ENCODE results near the gene C18orf63. TPM values are rescaled to one million over a fixed set of nuclear protein-coding genes. Genes with fewer than 3 reads are reported as not detected.

C18orf63 gene
- total and polyA plus RNA-seq, 12 donors = not detected

DNA sequence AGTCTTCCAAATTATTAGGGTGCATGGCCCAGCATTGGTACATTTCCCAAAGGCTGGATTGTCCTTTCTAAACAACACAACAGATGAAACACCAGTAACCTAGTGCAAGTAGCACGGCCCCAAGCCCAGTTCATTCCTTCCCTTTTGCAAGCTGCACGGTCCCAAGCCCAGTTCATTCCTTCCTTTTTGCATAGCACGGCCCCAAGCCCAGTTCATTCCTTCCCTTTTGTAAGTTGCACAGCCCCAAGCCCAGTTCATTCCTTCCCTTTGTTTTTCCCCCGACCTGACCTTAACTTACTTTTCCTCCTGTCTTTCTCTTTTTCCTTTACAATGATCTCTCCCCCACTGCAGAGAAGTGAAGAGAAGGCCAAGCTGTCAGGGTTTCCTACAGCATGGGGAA is 60.9 kb downstream of the C18orf63 start:
- Histone ChIP-seq H3K4me3 (no peak overlapping the region), H3K27me3 (no peaks in the 10 kb centered on the region), H3K4me1 (peaks cover 0 to 14% (median 3%) of the 10 kb centered on the region in 9 donors), H3K9me3 (no peaks in the 10 kb centered on the region), H3K36me3 (no peaks in the 10 kb centered on the region), H3K27ac (no peak overlapping the region)
- TF ChIP-seq, protein P1, sequence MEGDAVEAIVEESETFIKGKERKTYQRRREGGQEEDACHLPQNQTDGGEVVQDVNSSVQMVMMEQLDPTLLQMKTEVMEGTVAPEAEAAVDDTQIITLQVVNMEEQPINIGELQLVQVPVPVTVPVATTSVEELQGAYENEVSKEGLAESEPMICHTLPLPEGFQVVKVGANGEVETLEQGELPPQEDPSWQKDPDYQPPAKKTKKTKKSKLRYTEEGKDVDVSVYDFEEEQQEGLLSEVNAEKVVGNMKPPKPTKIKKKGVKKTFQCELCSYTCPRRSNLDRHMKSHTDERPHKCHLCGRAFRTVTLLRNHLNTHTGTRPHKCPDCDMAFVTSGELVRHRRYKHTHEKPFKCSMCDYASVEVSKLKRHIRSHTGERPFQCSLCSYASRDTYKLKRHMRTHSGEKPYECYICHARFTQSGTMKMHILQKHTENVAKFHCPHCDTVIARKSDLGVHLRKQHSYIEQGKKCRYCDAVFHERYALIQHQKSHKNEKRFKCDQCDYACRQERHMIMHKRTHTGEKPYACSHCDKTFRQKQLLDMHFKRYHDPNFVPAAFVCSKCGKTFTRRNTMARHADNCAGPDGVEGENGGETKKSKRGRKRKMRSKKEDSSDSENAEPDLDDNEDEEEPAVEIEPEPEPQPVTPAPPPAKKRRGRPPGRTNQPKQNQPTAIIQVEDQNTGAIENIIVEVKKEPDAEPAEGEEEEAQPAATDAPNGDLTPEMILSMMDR (IDR thresholded peaks at IDR 0.05) = no peak
- ATAC-seq (no peak), DNase-seq (no peak)
- intact Hi-C loops (cut with DNase I) = no loop called here
- WGBS, 2 donors = 78 to 85% methylated on average over 4 of the region's 4 CpGs

DNA sequence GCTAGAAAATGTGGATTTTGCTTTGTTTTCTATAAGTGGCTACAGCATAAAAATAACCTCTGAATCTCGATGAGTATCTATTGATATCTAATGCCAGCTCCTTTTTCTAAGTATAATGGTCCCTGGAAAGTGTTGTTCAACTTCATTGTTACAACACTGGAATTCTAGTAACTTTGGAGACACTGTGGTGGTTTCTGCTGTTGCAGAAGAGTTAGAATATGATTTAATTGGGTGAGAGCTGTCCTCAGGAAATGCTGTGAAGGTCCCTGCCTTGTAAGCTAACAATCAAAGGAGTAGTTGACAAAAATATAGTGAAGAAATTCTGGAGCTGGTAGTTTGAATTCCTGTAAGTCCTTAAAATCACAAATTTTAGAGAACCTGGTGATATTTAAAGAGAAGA is 62.1 kb downstream of the C18orf63 start:
- Histone ChIP-seq H3K36me3 (no peaks in the 10 kb centered on the region), H3K4me1 (peaks cover 0 to 14% (median 3%) of the 10 kb centered on the region in 9 donors), H3K27me3 (no peaks in the 10 kb centered on the region), H3K4me3 (no peak overlapping the region), H3K9me3 (no peaks in the 10 kb centered on the region), H3K27ac (peak overlapping the region in 3 of 10 donors; percentile 11 to 25 (median 17))
- TF ChIP-seq, protein P1 (IDR thresholded peaks at IDR 0.05) = no peak
- intact Hi-C loops (cut with DNase I) = no loop called here
- DNase-seq (no peak), ATAC-seq (no peak)
- WGBS, 2 donors = 68 to 80% methylated on average over 1 of the region's 1 CpG

DNA sequence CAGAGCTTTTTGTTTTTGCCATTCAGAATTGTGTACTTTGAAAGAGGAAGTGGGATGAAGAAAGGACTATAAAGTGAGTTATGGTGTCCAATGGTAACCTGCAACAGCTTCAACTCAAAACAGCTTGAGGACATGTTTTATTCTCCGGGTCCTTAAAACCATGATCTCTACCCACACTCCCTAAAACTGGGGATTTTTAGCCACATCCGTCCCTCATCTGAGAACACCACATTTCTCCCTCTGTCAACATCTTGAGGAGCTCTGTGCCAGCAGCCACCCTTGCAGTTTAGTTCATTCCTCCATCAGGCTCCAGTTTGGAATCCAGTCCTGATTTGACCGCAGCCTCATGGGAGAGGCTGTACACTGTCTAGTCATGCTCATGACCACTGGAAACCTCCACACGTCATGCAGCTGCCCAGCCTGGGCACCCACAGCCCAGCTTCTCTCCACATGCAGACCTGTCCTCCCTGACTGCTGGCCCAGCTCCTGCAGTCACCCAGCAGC is 62.6 kb downstream of the C18orf63 start:
- no peaks in the 10 kb centered on the region for H3K27me3 ChIP-seq
- peaks cover 0 to 14% (median 3%) of the 10 kb centered on the region in 9 donors for H3K4me1 ChIP-seq
- no peak for DNase-seq
- H3K36me3 ChIP-seq = no peaks in the 10 kb centered on the region
- peak overlapping the region in 3 of 10 donors; percentile 11 to 25 (median 17) for H3K27ac ChIP-seq
- no peak overlapping the region for H3K4me3 ChIP-seq
- peak; percentile 17 to 77 (median 59) for ATAC-seq
- 68 to 81% methylated on average over 4 of the region's 4 CpGs for WGBS, 2 donors
- no peaks in the 10 kb centered on the region for H3K9me3 ChIP-seq
- intact Hi-C loops (cut with DNase I) = no loop called here
- TF ChIP-seq, protein P1 (IDR thresholded peaks at IDR 0.05) = no peak

DNA sequence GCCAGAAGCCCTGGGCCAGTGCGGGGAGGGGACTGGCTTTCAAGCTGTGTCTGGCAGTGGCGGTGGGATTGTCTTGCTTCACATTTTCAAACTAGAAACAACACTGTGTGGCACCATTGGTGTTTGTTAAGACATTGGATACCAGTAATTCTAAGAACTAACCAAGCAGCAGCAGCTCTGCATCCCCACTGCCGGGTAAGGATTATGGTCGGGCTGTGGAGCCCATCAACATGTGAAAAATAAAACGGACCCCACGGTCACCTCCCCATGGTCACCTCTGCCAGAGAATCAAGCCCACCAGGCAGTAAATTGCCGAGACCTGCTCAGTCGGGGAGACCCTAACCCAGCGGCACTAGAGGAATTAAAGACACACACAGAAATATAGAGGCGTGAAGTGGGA is 65.3 kb downstream of the C18orf63 start:
- H3K4me1 ChIP-seq = peaks cover 0 to 13% (median 3%) of the 10 kb centered on the region in 9 donors
- H3K27me3 ChIP-seq = no peaks in the 10 kb centered on the region
- no peak overlapping the region for H3K4me3 ChIP-seq
- intact Hi-C loops (cut with DNase I) = no loop called here
- no peak for DNase-seq
- H3K27ac ChIP-seq = no peak overlapping the region
- 96% methylated on average over 10 of the region's 10 CpGs for WGBS, 2 donors
- no peak for ATAC-seq
- TF ChIP-seq, protein P1 (IDR thresholded peaks at IDR 0.05) = no peak
- no peaks in the 10 kb centered on the region for H3K9me3 ChIP-seq
- H3K36me3 ChIP-seq = no peaks in the 10 kb centered on the region

Data from heart right ventricle (tissue), 16 donors.